Adipocyte (in vitro differentiated cells): ENCODE measurements around the gene IGSF9B.

ENCODE experiments used
- DNase-seq: peaks from one replicate; pipeline ENCODE4 v3.0.0-alpha.2; 2015; ENCODE audit warnings: low read depth
- H3K27me3 ChIP-seq: replicated peaks from 2 replicates; pipeline ENCODE4 v1.7.0; 2013; ENCODE audit warnings: mild to moderate bottlenecking, low read length, moderate library complexity; ENCODE audit not compliant: control insufficient read depth, insufficient read depth
- H3K36me3 ChIP-seq: 2 replicates; pipeline ENCODE4 v1.7.0; 2013; ENCODE audit warnings: low read length, mild to moderate bottlenecking, moderate library complexity; ENCODE audit not compliant: control insufficient read depth, insufficient read depth, severe bottlenecking
- H3K4me1 ChIP-seq: 2 replicates; pipeline ENCODE4 v1.7.0; 2013; ENCODE audit warnings: mild to moderate bottlenecking, low read length, moderate library complexity; ENCODE audit not compliant: control insufficient read depth, insufficient read depth
- H3K4me3 ChIP-seq: 2 replicates; pipeline ENCODE4 v1.7.0; 2013; ENCODE audit warnings: mild to moderate bottlenecking, low read length, moderate library complexity
- H3K9ac ChIP-seq: 2 replicates; pipeline ENCODE4 v1.7.0; 2013; ENCODE audit warnings: mild to moderate bottlenecking, low read length, moderate library complexity
- H3K9me3 ChIP-seq: 2 replicates; pipeline ENCODE4 v1.7.0; 2013; ENCODE audit warnings: mild to moderate bottlenecking, low read length, moderate library complexity; ENCODE audit not compliant: control insufficient read depth

IGSF9B gene

DNA sequence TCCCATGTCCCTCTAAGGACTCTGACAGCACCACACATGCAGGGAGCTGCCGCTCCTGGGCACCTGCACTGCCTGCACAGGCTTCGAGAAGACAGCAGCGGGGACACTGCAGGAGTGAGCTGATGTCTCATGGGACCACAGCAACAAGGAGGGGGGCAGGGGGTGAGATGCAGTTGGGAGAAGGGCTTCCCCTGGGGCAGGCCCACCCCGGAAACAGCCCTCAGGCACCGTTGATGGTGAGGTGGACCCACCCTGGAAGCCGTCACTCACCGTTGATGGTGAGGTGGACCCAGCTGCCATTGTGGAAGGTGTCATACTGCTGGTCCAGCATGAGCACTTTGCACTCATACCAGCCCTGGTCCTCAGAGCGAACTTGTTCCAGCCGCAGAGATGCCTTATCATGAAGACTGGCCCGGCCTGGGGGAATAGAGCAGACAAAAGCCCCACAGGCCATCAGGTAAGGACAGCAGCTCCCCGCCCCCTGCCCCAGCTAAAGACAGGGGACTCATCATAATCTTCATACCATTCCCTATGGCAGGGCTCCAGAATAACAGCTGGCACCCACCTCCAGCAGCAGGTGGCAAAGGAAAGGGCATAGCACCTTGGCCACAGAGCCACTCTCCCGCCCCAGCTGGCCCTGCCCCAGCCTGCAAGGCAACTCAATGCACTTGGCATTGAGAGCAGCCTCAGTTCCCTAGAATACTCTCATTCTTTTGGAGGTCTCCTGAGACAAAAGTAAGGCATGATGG, 12.6 kb downstream of the IGSF9B start:
- peaks cover 14% of the 10 kb centered on the region for H3K4me1 ChIP-seq
- H3K9me3 ChIP-seq, result no peaks in the 10 kb centered on the region
- no peak overlapping the region for H3K9ac ChIP-seq
- H3K36me3 ChIP-seq, result no peaks in the 10 kb centered on the region
- peaks cover 11% of the 10 kb centered on the region for H3K27me3 ChIP-seq
- H3K4me3 ChIP-seq, result no peak overlapping the region
- DNase-seq, result no peak

DNA sequence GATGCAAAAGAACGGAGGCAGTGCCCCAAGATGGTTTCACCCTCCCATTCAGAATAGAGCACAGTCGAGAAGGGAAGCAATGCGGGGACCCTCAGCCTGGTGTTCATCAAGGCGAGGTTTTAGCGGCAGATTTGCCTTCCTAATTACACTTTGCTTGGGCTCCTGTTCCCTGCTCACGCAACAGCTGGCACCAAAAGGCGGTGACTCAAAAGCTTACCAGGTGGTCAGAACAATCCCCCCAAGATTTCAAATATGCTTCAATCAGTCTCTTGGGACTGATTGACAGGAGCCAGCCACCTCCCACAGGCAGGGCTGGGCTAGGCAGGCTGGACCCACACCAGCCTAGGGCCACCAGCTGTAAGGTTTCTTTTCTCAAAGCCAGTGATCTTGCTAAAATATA, 14.2 kb downstream of the IGSF9B start:
- Histone ChIP-seq H3K27me3 (peaks cover 11% of the 10 kb centered on the region), H3K9me3 (no peaks in the 10 kb centered on the region), H3K9ac (no peak overlapping the region), H3K4me3 (no peak overlapping the region), H3K4me1 (peaks cover 13% of the 10 kb centered on the region), H3K36me3 (no peaks in the 10 kb centered on the region)
- no peak for DNase-seq

- Histone ChIP-seq H3K4me1 (peaks cover 12% of the 10 kb centered on the region), H3K36me3 (no peaks in the 10 kb centered on the region)
- no peak for DNase-seq
Observed at GRCh38 chr11:133941546-133941945, 15.2 kb downstream of the IGSF9B start.

GRCh38 chr11:133940034-133940433, 16.7 kb downstream of the IGSF9B start:
- Histone ChIP-seq H3K4me3 (no peak overlapping the region), H3K9me3 (no peaks in the 10 kb centered on the region), H3K4me1 (peaks cover 2% of the 10 kb centered on the region), H3K27me3 (peaks cover 14% of the 10 kb centered on the region), H3K36me3 (no peaks in the 10 kb centered on the region), H3K9ac (no peak overlapping the region)
- DNase-seq, result no peak

More at GRCh38 chr11:133941546-133941945, 15.2 kb downstream of the IGSF9B start:
- Histone ChIP-seq H3K9me3 (no peaks in the 10 kb centered on the region), H3K27me3 (peaks cover 14% of the 10 kb centered on the region), H3K4me3 (no peak overlapping the region), H3K9ac (no peak overlapping the region)

DNA sequence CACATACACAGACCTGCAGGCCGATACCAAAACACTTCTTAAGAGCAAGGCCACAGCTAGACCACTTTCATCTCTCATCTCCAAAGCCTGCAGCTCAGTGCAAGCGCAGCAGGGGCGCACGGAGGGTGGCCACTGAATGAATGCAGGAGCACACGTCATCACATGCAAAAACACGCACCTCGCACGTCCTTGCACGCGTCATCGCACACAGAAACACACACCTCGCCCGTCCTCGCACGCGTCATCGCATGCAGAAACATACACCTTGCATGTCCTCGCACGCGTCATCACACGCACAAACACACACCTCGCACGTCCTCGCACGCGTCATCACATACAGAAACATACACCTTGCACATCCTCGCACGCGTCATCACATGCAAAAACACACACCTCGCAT, 17.2 kb downstream of the IGSF9B start:
- Histone ChIP-seq H3K4me3 (no peak overlapping the region), H3K36me3 (no peaks in the 10 kb centered on the region), H3K27me3 (peaks cover 14% of the 10 kb centered on the region), H3K4me1 (no peaks in the 10 kb centered on the region), H3K9ac (no peak overlapping the region), H3K9me3 (no peaks in the 10 kb centered on the region)
- DNase-seq, result no peak

GRCh38 chr11:133938166-133938565, 18.6 kb downstream of the IGSF9B start:
- no peaks in the 10 kb centered on the region for H3K9me3 ChIP-seq
- H3K27me3 ChIP-seq, result peaks cover 14% of the 10 kb centered on the region
- DNase-seq, result no peak
- no peaks in the 10 kb centered on the region for H3K4me1 ChIP-seq
- H3K36me3 ChIP-seq, result no peaks in the 10 kb centered on the region
- H3K4me3 ChIP-seq, result no peak overlapping the region
- no peak overlapping the region for H3K9ac ChIP-seq

DNA sequence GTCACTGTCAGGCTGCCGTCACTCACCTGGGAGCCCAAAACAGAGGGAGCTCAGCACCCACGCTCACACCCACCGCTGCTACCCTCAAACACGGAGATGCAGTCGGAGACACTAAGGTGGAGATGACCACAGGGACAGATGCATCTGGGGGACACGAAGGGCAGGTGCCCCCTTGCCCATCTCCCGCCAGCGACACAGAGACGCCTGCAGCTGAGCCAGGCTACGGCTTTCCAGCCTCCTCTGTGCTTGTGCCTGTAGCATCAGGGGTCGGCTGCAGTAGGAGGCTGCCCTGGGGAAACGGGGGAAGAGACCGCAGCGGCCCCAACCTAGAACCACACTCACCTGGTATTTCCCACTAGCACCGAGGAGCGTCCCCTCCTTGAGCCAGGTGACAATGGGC, 19.3 kb downstream of the IGSF9B start:
- Histone ChIP-seq H3K36me3 (no peaks in the 10 kb centered on the region), H3K4me3 (no peak overlapping the region), H3K27me3 (peaks cover 14% of the 10 kb centered on the region), H3K9me3 (no peaks in the 10 kb centered on the region), H3K9ac (no peak overlapping the region), H3K4me1 (no peaks in the 10 kb centered on the region)
- no peak for DNase-seq

- Histone ChIP-seq H3K4me1 (no peaks in the 10 kb centered on the region), H3K9ac (no peak overlapping the region), H3K4me3 (no peak overlapping the region), H3K36me3 (no peaks in the 10 kb centered on the region), H3K9me3 (no peaks in the 10 kb centered on the region), H3K27me3 (peaks cover 16% of the 10 kb centered on the region)
- DNase-seq, result no peak
Observed at GRCh38 chr11:133937015-133937414, 19.8 kb downstream of the IGSF9B start.

DNA sequence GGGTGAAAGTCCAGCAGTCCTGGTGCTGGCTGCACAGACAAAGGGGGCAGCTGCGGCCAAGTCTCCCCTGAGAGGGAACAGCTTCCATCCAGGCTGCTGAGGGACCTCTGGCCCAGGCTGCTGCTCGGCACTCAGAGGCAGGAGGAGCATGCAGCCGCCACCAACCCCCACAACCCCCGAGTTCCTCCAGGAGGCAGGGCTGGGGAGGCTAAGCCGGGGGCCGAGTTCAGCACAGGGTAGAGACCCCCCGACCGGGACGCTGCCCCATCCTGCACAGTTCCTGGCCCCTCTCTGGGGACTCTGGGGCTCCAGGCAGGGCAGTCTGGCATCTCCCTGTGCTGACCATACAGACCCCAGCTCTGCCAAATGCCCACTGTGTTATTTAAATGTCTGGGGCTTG, 20.2 kb downstream of the IGSF9B start:
- Histone ChIP-seq H3K4me3 (no peak overlapping the region), H3K27me3 (peaks cover 19% of the 10 kb centered on the region), H3K36me3 (no peaks in the 10 kb centered on the region), H3K9ac (no peak overlapping the region), H3K9me3 (no peaks in the 10 kb centered on the region), H3K4me1 (no peaks in the 10 kb centered on the region)
- DNase-seq, result no peak

- no peak overlapping the region for H3K4me3 ChIP-seq
- no peak for DNase-seq
- H3K9me3 ChIP-seq, result no peaks in the 10 kb centered on the region
- no peaks in the 10 kb centered on the region for H3K36me3 ChIP-seq
- no peaks in the 10 kb centered on the region for H3K4me1 ChIP-seq
- H3K27me3 ChIP-seq, result peaks cover 19% of the 10 kb centered on the region
- H3K9ac ChIP-seq, result no peak overlapping the region
Observed at GRCh38 chr11:133936136-133936535, 20.6 kb downstream of the IGSF9B start.

GRCh38 chr11:133935551-133935910, 21.2 kb downstream of the IGSF9B start:
- Histone ChIP-seq H3K9me3 (no peaks in the 10 kb centered on the region), H3K27me3 (peaks cover 19% of the 10 kb centered on the region), H3K4me3 (no peak overlapping the region), H3K9ac (no peak overlapping the region), H3K36me3 (no peaks in the 10 kb centered on the region), H3K4me1 (no peaks in the 10 kb centered on the region)
- no peak for DNase-seq
